HL-60/S4 treated with phorbol 12-myristate 13-acetate at 8.2 ng/mL for 4 days and 3 days (cell line): Measurements from ENCODE around the gene DENND4B.
"Not testable (repeated sequence)": the region's sequence is repeated elsewhere in the genome, so short reads cannot be mapped to it uniquely, and the experiment has no call there.

Experiments used
- in situ Hi-C: fragments of 300-500 bp; cut with MboI; formaldehyde crosslinking; loops from 2 replicates; pipeline ENCODE4 v1.15.0; 2022; ENCODE audit warnings: low sequenced_read_pairs

DENND4B gene

GRCh38 chr1:153929426-153929825 lies 17.1 kb downstream of the DENND4B start:
- in situ Hi-C loops: no loop called here

GRCh38 chr1:153928791-153929341 lies 17.7 kb downstream of the DENND4B start:
- in situ Hi-C loops: no loop called here

- in situ Hi-C loops: no loop called here
These were observed 18.3 kb downstream of the DENND4B start for GRCh38 chr1:153928245-153928644.

- in situ Hi-C loops: no loop called here
These were observed 20.1 kb downstream of the DENND4B start for GRCh38 chr1:153926405-153926804.

- in situ Hi-C loops: no loop called here
These were observed 23.3 kb downstream of the DENND4B start, which contains the start of gene GATAD2B for GRCh38 chr1:153922972-153923925. Gene GATAD2B (minus strand): TSS chr1:153922972. CDS start chr1:153828347, 94,625 bp downstream.

- in situ Hi-C loops: no loop called here
These were observed 24.2 kb downstream of the DENND4B start for GRCh38 chr1:153922076-153922971.

GRCh38 chr1:153921803-153922075 lies 24.8 kb downstream of the DENND4B start:
- in situ Hi-C loops: no loop called here

- in situ Hi-C loops: no loop called here
These were observed 25.3 kb downstream of the DENND4B start for GRCh38 chr1:153921080-153921802.

- in situ Hi-C loops: no loop called here
These were observed 26.4 kb downstream of the DENND4B start for GRCh38 chr1:153919876-153920852.

- in situ Hi-C loops: no loop called here
These were observed 30.2 kb downstream of the DENND4B start for GRCh38 chr1:153916297-153916696.

- in situ Hi-C loops: no loop called here
These were observed 34.2 kb downstream of the DENND4B start for GRCh38 chr1:153912349-153912748.

GRCh38 chr1:153910560-153910959 lies 36.0 kb downstream of the DENND4B start:
- in situ Hi-C loops: not testable (repeated sequence)

GRCh38 chr1:153908071-153908470 lies 38.4 kb downstream of the DENND4B start:
- in situ Hi-C loops: no loop called here

- in situ Hi-C loops: no loop called here
These were observed 39.4 kb downstream of the DENND4B start for GRCh38 chr1:153907134-153907533.

- in situ Hi-C loops: no loop called here
These were observed 40.1 kb downstream of the DENND4B start for GRCh38 chr1:153906396-153906795.

- in situ Hi-C loops: not testable (repeated sequence)
These were observed 40.6 kb downstream of the DENND4B start for GRCh38 chr1:153905908-153906307.

GRCh38 chr1:153903841-153904455 lies 42.6 kb downstream of the DENND4B start:
- in situ Hi-C loops: no loop called here

GRCh38 chr1:153899509-153899908 lies 47.0 kb downstream of the DENND4B start:
- in situ Hi-C loops: no loop called here

GRCh38 chr1:153895866-153896265 lies 50.7 kb downstream of the DENND4B start:
- in situ Hi-C loops: not testable (repeated sequence)
